ENCODE data around the gene NRG3. TPM values are rescaled to one million over a fixed set of nuclear protein-coding genes. Genes with fewer than 3 reads are reported as not detected.
"Not testable (repeated sequence)": the region's sequence is repeated elsewhere in the genome, so short reads cannot be mapped to it uniquely, and the experiment has no call there.

Gene NRG3
- total RNA-seq, 1 donor from 2014 or later = not detected

- no peak for TF ChIP-seq CTCF (IDR thresholded peaks at IDR 0.05)
- Mint-ChIP-seq H3K9me3 (ENCODE audit: low read depth) (peaks cover 3% of the 10 kb centered on the region), H3K36me3 (ENCODE audit: low read depth) (no peaks in the 10 kb centered on the region), H3K27me3 (ENCODE audit: low read depth) (peaks cover 1% of the 10 kb centered on the region), H3K4me3 (ENCODE audit: unreplicated experiment) (no peak overlapping the region), H3K4me1 (ENCODE audit: low read depth) (no peaks in the 10 kb centered on the region), H3K27ac (ENCODE audit: unreplicated experiment) (no peak overlapping the region)
- no peak for DNase-seq (ENCODE audit: low spot score)
These were observed 444.6 kb downstream of the NRG3 start for GRCh38 chr10:82319562-82319961.

- TF ChIP-seq CTCF (IDR thresholded peaks at IDR 0.05) = no peak
- H3K36me3 Mint-ChIP-seq (ENCODE audit: low read depth) = no peaks in the 10 kb centered on the region
- no peak overlapping the region for H3K4me3 Mint-ChIP-seq (ENCODE audit: unreplicated experiment)
- no peak overlapping the region for H3K27ac Mint-ChIP-seq (ENCODE audit: unreplicated experiment)
- H3K9me3 Mint-ChIP-seq (ENCODE audit: low read depth) = peaks cover 3% of the 10 kb centered on the region
- no peaks in the 10 kb centered on the region for H3K4me1 Mint-ChIP-seq (ENCODE audit: low read depth)
- DNase-seq (ENCODE audit: low spot score) = no peak
- peaks cover 1% of the 10 kb centered on the region for H3K27me3 Mint-ChIP-seq (ENCODE audit: low read depth)
These were observed 446.7 kb downstream of the NRG3 start for GRCh38 chr10:82321724-82322123.

- Mint-ChIP-seq H3K27me3 (ENCODE audit: low read depth) (no peaks in the 10 kb centered on the region), H3K27ac (ENCODE audit: unreplicated experiment) (no peak overlapping the region), H3K4me1 (ENCODE audit: low read depth) (no peaks in the 10 kb centered on the region), H3K9me3 (ENCODE audit: low read depth) (peaks cover 3% of the 10 kb centered on the region), H3K36me3 (ENCODE audit: low read depth) (no peaks in the 10 kb centered on the region), H3K4me3 (ENCODE audit: unreplicated experiment) (no peak overlapping the region)
- no peak for TF ChIP-seq CTCF (IDR thresholded peaks at IDR 0.05)
- no peak for DNase-seq (ENCODE audit: low spot score)
These were observed 456.7 kb downstream of the NRG3 start for GRCh38 chr10:82331716-82332115.

GRCh38 chr10:82335831-82336230, 460.8 kb downstream of the NRG3 start:
- no peak for DNase-seq (ENCODE audit: low spot score)
- no peaks in the 10 kb centered on the region for H3K4me1 Mint-ChIP-seq (ENCODE audit: low read depth)
- H3K4me3 Mint-ChIP-seq (ENCODE audit: unreplicated experiment) = no peak overlapping the region
- peaks cover 11% of the 10 kb centered on the region for H3K9me3 Mint-ChIP-seq (ENCODE audit: low read depth)
- H3K27ac Mint-ChIP-seq (ENCODE audit: unreplicated experiment) = no peak overlapping the region
- H3K27me3 Mint-ChIP-seq (ENCODE audit: low read depth) = no peaks in the 10 kb centered on the region
- no peak for TF ChIP-seq CTCF (IDR thresholded peaks at IDR 0.05)
- no peaks in the 10 kb centered on the region for H3K36me3 Mint-ChIP-seq (ENCODE audit: low read depth)

- H3K4me1 Mint-ChIP-seq (ENCODE audit: low read depth) = no peaks in the 10 kb centered on the region
These were observed 465.2 kb downstream of the NRG3 start for GRCh38 chr10:82340166-82340565.

GRCh38 chr10:82349590-82349989, 474.6 kb downstream of the NRG3 start:
- peak overlapping the region; percentile 31 for H3K4me3 Mint-ChIP-seq (ENCODE audit: unreplicated experiment)
- not testable (repeated sequence) for H3K27ac Mint-ChIP-seq (ENCODE audit: unreplicated experiment); H3K4me1 Mint-ChIP-seq (ENCODE audit: low read depth); H3K9me3 Mint-ChIP-seq (ENCODE audit: low read depth); H3K27me3 Mint-ChIP-seq (ENCODE audit: low read depth); H3K36me3 Mint-ChIP-seq (ENCODE audit: low read depth); DNase-seq (ENCODE audit: low spot score)

More at GRCh38 chr10:82340166-82340565, 465.2 kb downstream of the NRG3 start:
- DNase-seq (ENCODE audit: low spot score) = no peak
- Mint-ChIP-seq H3K36me3 (ENCODE audit: low read depth) (no peaks in the 10 kb centered on the region), H3K4me3 (ENCODE audit: unreplicated experiment) (no peak overlapping the region), H3K27ac (ENCODE audit: unreplicated experiment) (no peak overlapping the region), H3K9me3 (ENCODE audit: low read depth) (peaks cover 16% of the 10 kb centered on the region), H3K27me3 (ENCODE audit: low read depth) (no peaks in the 10 kb centered on the region)
- no peak for TF ChIP-seq CTCF (IDR thresholded peaks at IDR 0.05)
